Activated CD8-positive, alpha-beta memory T cell treated with anti-CD3 and anti-CD28 coated beads for 48 hours (primary cell): ENCODE results near the gene PLEKHM2.
"Not testable (repeated sequence)": the region's sequence is repeated elsewhere in the genome, so short reads cannot be mapped to it uniquely, and the experiment has no call there.

ENCODE experiments used
- DNase-seq, 3 experiments: peaks; one replicate each; pipeline ENCODE4 v3.0.0-alpha.2; 2020; ENCODE audit warnings: low read depth in 2 of 3, low spot score in 2 of 3

The PLEKHM2 gene

GRCh38 chr1:15676688-15677661, 7.1 kb upstream of the PLEKHM2 start:
- DNase-seq: no peak

GRCh38 chr1:15678578-15678977, 5.5 kb upstream of the PLEKHM2 start:
- no peak for DNase-seq

- DNase-seq: no peak
These were observed 4.0 kb upstream of the PLEKHM2 start for GRCh38 chr1:15680131-15680530.

GRCh38 chr1:15680561-15681348, 3.4 kb upstream of the PLEKHM2 start:
- no peak for DNase-seq

GRCh38 chr1:15681349-15682292, 2.5 kb upstream of the PLEKHM2 start:
- DNase-seq: no peak

- DNase-seq: no peak
These were observed 1.2 kb upstream of the PLEKHM2 start for GRCh38 chr1:15682936-15683341.

- no peak for DNase-seq
These were observed 628 bp upstream of the PLEKHM2 start for GRCh38 chr1:15683345-15684039.

GRCh38 chr1:15684468-15685291, 560 bp downstream of the PLEKHM2 start:
- peak in 1 of 3 experiments; percentile 10 for DNase-seq

- no peak for DNase-seq
These were observed 1.7 kb downstream of the PLEKHM2 start for GRCh38 chr1:15685820-15686219.

GRCh38 chr1:15687446-15687845, 3.3 kb downstream of the PLEKHM2 start:
- no peak for DNase-seq

GRCh38 chr1:15690317-15690716, 6.2 kb downstream of the PLEKHM2 start:
- no peak for DNase-seq

GRCh38 chr1:15691434-15692032, 7.4 kb downstream of the PLEKHM2 start:
- no peak for DNase-seq

GRCh38 chr1:15692121-15692682, 8.1 kb downstream of the PLEKHM2 start:
- DNase-seq: no peak

- DNase-seq: no peak
These were observed 9.3 kb downstream of the PLEKHM2 start for GRCh38 chr1:15693371-15693770.

- DNase-seq: no peak
These were observed 12.9 kb downstream of the PLEKHM2 start for GRCh38 chr1:15696956-15697521.

GRCh38 chr1:15698201-15698600, 14.1 kb downstream of the PLEKHM2 start:
- DNase-seq: no peak

GRCh38 chr1:15699321-15699720, 15.2 kb downstream of the PLEKHM2 start:
- DNase-seq: not testable (repeated sequence)

- no peak for DNase-seq
These were observed 16.4 kb downstream of the PLEKHM2 start for GRCh38 chr1:15700508-15700907.
